ENCODE measurements around the gene COQ8A.
"Not testable (repeated sequence)": the region's sequence is repeated elsewhere in the genome, so short reads cannot be mapped to it uniquely, and the experiment has no call there.

The COQ8A gene

GRCh38 chr1:226951286-226952117 is 11.4 kb downstream of the COQ8A start:
- no peak for DNase-seq (ENCODE audit: low read depth)

DNA sequence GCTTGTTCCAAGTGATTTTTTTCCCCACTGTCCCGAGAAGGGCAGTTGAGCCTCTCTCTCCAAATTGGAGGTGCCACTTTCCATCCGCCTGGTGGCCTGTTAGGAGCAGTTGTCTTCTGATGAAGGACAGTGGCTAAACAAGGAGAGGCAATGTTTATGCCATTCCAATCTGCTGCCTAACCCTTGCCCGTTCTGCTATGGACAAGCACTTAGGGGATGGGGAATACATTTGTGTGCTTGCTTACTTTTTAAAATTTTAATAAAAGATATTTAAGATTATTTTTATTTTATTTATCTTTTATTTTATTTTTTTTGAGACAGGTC is 12.0 kb downstream of the COQ8A start:
- no peak for DNase-seq (ENCODE audit: low read depth)

GRCh38 chr1:226953175-226953800 is 13.2 kb downstream of the COQ8A start:
- DNase-seq (ENCODE audit: low read depth) = no peak

DNA sequence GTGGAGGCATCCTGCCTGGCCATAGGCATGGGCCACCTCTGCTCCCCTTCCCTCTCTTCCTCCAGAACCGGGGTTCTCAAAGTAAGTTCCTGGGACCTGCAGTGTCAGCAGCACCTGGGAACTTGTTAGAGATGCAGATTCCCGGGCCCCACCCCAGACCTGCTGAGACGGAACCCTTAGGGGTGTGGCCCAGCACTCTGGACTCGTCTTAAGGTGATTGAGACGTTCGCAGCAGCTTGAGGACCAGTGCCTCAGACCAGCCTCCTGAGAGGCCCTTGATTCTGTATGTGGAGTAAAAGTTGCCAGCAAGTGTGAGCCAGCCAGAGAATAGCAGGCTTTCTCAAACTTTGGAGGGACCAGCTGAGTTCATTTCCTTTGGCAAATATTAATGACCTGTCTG is 14.2 kb downstream of the COQ8A start:
- no peak for DNase-seq (ENCODE audit: low read depth)

- DNase-seq (ENCODE audit: low read depth) = no peak
Measured at GRCh38 chr1:226954777-226955176, 14.7 kb downstream of the COQ8A start.

GRCh38 chr1:226955857-226956256 is 15.8 kb downstream of the COQ8A start:
- DNase-seq (ENCODE audit: low read depth) = not testable (repeated sequence)

DNA sequence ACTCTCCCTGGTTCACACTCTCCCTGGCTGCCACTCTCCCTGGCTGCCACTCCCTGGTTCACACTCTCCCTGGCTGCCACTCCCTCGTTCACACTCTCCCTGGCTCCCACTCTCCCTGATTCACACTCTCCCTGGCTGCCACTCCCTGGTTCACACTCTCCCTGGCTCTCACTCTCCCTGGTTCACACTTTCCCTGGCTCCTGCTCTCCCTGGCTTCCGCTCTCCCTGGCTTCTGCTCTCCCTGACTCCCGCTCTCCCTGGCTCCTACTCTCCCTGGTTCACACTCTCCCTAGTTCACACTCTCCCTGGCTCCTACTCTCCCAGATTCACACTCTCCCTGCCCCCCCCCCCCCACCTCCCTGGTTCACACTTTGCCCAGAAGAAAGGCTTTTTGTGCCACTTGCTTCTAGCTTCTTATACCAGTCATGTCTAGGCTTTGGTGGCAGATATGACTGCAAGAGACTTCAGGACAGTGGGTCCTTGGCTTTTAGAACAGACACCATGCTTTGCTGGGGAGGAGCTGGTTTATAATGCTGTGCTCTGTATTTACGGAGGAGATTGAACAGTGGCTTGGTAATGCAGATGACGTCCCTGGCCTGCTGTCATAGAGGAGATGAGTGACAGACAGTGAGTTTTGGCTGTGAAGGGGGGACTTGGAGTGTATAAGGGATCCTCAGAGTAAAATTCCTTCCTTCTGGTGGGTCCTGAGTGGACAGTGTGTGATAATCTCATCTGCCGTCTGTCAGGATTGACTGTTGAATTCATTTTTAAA is 17.0 kb downstream of the COQ8A start:
- no peak for DNase-seq (ENCODE audit: low read depth)

DNA sequence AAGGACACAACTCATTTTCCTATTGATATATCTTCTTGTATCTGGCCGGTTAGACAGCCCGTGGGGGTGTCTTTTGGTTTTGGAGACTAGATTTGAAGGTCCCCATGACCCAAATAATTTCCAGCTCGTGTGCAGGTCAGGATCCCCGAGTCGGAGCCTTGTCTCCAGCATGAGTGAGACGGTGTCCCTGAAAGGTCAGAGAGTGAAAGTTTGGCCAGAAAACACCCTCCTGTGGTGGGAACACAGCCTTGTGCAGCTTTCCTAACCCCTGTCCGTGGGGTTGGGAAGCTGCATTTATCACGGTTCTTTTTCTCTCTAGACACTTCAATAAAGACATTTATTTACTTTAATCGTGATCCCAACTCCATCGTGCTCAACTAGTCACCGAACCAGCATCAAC is 17.6 kb downstream of the COQ8A start:
- no peak for DNase-seq (ENCODE audit: low read depth)

GRCh38 chr1:226958300-226958699 is 18.2 kb downstream of the COQ8A start:
- no peak for DNase-seq (ENCODE audit: low read depth)

- DNase-seq (ENCODE audit: low read depth) = no peak
Measured at GRCh38 chr1:226960256-226960655, 20.2 kb downstream of the COQ8A start.

GRCh38 chr1:226960944-226961765 is 21.1 kb downstream of the COQ8A start:
- DNase-seq (ENCODE audit: low read depth) = no peak

GRCh38 chr1:226962421-226963391 is 22.6 kb downstream of the COQ8A start:
- DNase-seq (ENCODE audit: low read depth) = no peak

- no peak for DNase-seq (ENCODE audit: low read depth)
Measured at GRCh38 chr1:226964068-226964425, 24.0 kb downstream of the COQ8A start.

- DNase-seq (ENCODE audit: low read depth) = no peak
Measured at GRCh38 chr1:226964611-226965486, 24.8 kb downstream of the COQ8A start.

DNA sequence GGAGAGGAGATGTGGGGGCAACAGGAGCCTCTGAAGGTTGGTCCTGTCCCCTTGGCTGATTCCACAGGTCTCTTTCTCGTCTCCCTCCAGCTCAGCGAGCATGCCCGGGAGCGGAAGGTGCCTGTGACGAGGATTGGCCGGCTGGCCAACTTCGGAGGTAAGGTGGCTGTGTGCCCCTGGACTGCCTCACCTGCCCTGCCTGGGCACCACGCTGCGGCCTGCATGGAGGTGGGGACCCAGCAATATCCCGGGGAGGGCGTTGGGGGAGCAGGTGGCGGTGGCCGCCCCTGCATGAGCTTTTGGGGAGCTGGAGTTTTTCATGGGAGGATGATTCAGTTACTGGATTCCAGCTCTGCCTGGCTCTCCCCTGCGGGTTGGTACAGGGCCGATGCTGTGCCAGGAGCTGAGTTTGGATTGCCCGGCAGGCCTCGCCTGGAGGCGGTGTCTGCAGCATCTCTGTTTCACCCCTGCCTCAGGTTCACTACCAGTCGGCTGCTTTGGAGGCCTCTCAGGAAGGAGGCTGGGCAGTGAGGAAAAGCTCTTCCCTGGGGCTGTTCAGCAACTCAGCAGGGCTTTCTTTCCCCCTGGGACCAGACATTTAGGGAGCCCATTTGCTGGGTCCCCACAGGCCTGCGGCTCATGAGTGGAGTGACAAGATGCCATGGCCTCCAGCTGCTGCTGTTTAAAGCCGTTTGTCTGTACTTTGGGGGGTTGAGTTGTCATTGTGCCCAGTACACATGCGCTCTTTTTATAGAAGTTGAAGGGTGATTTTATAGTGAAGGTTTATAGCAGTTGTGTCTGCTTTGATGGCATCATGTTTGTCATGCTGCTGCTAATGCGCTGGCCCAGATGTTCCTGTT is 25.7 kb downstream of the COQ8A start:
- no peak for DNase-seq (ENCODE audit: low read depth)

DNA sequence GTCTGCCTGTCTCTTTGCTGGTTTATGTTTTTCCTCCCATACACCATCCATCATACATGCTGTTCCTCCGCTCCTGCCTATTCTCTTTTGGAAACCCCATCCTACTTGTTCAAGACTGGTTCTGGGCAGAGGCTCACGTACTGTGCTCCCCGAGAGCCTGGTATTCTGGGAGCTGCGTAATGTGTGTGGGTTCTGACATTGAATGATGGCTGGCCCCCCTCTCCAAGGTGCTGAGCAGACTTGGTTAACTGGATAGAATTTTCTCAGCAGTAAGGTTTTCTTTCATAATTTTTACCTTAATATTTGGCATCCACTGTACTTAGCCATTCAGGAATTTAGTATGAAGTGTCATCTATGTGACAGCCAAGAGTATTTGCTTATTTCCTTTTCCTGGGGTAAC is 26.6 kb downstream of the COQ8A start:
- no peak for DNase-seq (ENCODE audit: low read depth)

GRCh38 chr1:226967665-226968064 is 27.6 kb downstream of the COQ8A start:
- no peak for DNase-seq (ENCODE audit: low read depth)

DNA sequence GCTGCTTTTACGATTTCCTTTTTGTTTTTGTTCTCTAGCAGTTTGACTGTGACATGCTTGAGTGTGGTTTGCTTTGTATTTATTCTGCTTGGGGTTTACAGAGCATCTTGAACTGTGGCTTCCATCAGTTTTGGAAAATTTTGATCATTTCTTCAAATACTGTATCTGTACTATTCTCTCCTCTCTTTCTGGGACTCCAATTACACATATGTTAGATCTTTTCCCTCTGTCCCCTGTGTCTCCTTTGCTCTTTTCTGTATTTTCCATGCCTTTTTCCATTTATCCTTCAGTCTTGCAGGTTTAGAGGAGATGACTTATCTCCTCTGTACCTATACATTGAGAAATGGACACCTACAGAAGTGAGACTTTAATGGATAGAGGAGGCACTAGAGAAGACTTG is 31.7 kb downstream of the COQ8A start:
- no peak for DNase-seq (ENCODE audit: low read depth)

DNA sequence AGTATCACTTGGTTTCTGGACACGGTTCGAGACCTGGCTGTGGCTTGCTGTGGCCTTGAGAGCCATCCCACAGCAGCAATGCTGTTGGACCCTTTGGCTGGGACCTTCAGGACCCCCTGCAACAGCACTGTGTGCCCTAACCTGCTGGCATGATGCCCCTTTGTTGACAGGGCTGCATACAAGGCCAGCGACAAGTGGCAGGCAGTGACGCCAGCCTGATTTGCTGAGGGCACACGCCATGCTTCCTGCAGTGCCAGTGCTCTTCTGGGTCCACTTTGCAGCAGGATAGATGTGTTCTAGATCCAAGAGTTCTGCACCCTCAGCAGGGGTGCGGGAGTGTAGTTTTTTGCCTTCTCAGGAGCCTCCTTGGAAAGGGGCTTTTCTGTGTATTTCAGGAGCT is 32.8 kb downstream of the COQ8A start:
- no peak for DNase-seq (ENCODE audit: low read depth)

Measured in T follicular helper cell (primary cell).